CD4-positive, alpha-beta T cell treated with Interleukin-4 for 4 hours (primary cell): Measurements from ENCODE around the gene FSCN2.

ENCODE experiments used
- DNase-seq: peaks from one replicate; pipeline ENCODE4 v3.0.0-alpha.2; 2020

FSCN2 gene

DNA sequence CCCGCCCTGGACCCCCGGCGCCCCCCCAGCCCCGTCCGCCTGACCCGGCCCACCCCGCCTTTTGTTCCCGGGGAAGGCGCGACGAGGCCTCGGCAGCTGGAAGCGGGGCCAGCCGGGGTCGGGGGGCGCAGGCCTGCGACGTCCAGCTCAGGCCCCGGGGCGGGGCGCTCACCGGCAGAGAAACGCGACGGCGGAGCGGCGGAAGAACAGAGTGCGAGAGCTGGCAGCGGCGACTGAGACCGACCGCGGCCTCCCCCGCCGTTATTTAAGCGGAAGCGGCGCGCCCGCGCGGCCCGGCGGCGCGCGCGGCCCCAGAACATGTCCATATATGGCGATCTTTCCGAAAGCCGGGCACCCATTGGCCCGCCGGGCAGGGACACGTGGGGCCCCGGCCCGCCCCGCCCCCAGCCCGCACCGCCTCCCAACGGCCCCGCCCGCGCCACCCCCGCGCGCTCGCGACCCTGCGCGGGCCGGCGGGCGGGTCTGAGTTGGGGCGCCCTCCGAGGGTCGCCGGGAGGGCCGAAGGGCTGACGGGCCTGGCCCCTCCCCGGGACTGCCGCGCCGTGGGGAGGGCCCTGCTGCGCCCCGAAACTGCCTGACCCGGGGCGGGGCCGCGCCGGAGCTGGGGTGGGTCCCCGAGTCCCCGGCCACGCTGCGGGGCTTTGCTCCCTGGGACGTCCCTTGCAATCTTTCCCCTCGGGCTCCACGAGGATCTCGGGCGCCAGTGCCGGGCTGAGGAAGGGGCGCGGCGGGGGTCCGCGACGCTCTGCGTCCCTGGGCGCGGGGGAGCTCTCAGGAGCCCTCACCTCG is 15.4 kb upstream of the FSCN2 start, which contains the start of gene ACTG1:
TSS of gene ACTG1 (minus strand) at position 238 of the 810 bp plus-strand sequence. CDS start 445 bp downstream, outside the sequence.
- peak; percentile 94 for DNase-seq

DNA sequence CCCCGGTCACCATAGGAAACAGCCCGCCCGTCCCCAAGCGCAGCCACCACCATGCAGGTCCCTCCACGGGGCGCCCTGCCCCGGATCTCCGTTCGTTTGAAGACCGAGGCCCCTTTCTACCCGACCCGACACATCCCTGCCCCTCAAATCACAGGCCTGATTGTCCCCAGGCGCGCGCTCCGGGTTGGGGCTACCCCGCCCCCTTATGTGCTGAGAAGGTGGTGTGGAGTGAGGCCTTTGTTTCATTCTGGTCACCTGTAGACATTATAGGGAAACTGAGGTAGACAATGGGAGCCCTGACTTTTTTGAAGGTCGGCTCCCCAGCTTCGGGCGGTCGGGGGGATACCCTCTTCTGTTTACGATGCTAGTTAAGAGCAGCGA is 14.8 kb upstream of the FSCN2 start:
- DNase-seq, result peak; percentile 51

DNA sequence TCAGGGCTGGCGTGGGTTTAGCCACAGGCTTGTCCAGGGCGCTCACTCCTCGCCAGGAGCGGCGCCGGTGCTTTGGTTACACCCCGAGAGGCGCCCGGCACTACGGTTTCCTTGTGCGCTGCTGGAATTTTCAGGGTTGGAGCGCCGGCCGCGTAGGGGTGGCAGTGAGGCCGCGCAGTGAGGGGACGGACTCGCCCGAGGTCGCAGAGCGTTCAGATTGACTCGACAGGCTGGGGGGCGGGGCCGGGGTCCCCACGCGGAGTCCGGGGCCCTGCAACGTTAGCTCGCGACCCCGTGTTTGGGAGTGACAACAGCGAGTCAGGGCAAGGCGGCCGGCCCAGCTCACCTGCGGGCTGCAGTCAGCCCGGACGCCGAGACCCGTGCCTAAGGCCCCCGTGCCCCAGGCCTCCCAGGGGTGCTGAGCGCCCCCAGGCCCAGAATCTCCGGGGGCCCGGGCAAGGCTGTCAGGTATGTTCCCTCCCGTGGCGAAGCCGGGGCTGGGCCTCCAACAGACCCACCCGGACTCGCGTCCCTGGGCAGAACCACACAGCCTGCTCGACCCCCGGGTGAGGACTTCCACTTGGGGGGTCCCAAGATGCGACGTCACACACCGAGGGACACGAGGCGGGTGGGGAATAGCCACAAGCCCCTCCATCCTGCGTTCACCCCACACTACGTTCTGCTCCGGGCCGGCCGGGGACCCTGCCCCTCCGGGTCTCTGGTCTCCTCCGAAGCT is 14.3 kb upstream of the FSCN2 start:
- peak; percentile 22 for DNase-seq

DNA sequence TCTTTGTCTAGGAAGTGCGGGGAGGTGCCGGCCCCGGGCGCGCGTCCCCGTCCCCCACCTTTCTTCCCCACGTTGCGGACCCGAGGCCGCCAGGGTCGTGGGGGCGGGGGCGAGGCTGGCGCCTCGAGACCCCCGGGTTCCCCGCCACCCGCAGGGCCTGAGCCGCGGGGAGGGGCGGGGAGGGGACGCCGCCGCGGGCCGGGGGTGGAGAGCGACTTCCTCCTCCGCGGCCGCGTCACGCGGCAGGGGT is 13.8 kb upstream of the FSCN2 start:
- no peak for DNase-seq

DNA sequence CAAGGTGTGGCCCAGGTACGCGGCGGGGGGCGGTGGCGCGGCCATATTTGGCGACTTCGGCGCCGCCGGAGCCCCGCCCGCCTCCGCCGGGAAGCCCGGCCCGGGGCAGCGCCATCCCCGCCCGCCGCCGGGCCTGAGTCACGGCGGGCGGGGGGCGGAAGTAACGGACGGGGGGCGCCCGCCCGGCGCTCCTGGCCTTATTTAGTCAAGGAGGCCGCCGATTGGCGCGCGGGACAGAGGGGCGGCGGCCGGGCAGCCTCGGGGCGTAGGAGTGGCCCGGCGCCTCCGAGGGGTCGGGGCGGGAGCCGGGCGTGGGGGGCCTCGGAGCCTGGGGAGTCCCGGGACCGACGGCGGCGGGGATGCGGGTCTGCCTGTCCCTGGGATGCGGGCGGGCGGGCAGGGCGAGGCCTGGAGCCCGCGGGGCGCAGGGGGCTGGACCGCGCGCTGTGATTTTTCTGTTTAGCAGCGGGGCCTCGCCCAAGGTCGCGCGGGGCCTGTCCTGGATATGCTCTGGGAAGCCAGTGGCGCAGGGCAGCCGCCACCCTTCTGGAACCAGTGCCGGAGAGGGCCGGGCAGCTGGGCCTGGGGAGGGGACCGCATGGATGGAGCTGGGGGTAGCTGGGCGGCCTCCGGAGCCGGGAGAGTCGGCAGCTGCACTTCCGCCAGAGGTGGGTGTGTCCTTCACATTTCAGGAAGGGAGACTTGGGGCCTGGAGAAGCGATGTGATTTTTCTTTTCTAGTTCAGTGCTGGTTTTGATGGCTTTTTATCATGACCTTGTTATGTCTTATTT is 13.2 kb upstream of the FSCN2 start:
- DNase-seq, result peak; percentile 70

DNA sequence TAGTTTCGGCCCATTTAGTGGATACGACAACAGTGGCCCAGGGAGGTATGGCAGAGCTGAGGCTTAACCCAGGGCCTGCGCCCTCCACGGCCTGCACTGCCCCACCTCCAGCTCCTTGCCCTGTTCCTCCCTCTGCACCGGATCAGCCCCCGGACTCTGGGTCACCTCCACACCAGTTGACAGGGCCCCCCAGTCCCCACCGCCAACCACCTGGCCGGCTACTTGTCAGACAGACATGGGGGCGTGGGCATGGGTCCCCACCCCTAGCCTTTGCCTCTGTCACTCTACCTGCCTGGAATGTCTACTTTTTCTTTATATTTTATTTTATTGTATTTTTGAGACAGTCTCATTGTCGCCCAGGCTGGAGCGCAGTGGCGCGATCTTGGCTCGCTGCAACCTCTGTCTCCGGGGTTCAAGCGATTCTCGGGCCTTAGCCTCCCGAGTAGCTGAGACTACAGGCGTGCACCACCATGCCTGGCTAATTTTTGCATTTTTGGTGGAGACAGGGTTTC is 12.6 kb upstream of the FSCN2 start:
- DNase-seq, result no peak

DNA sequence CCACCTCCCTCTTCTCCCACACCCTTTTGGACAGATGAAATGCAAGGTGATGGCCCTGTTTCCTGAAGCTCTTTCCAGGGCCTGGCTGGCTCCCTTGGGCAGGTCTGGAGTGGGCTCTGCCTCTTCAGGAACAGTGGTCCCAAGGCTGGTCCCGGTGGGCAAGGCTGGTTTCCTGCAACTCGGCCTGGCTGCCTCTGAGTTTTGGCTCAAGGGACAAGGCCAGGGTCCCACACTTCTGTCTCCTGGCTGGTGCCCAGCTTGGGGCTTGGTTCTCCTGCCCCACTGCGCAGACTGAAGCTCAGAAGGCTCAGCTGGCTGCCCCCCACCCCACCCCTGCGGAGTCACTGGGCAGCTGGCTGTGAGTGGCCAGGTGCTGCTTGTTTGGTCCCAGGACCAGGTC is 11.7 kb upstream of the FSCN2 start:
- DNase-seq, result no peak

DNA sequence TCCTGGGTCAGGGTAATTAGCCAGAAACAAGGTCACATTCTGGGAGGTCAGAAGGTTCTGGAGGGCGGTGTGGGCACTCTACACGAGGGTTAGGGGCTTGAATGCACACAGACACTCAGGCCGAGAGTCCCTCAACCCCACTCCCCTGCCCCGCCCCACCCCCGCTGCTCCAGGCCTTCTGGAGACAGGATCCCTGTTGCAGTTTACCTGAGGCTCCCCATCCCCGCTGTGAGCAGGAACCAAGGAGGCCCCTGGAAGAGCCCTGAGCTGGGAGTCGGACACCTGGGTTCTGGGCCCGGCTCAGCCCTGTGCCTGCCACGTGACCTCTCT is 11.2 kb upstream of the FSCN2 start:
- no peak for DNase-seq

DNA sequence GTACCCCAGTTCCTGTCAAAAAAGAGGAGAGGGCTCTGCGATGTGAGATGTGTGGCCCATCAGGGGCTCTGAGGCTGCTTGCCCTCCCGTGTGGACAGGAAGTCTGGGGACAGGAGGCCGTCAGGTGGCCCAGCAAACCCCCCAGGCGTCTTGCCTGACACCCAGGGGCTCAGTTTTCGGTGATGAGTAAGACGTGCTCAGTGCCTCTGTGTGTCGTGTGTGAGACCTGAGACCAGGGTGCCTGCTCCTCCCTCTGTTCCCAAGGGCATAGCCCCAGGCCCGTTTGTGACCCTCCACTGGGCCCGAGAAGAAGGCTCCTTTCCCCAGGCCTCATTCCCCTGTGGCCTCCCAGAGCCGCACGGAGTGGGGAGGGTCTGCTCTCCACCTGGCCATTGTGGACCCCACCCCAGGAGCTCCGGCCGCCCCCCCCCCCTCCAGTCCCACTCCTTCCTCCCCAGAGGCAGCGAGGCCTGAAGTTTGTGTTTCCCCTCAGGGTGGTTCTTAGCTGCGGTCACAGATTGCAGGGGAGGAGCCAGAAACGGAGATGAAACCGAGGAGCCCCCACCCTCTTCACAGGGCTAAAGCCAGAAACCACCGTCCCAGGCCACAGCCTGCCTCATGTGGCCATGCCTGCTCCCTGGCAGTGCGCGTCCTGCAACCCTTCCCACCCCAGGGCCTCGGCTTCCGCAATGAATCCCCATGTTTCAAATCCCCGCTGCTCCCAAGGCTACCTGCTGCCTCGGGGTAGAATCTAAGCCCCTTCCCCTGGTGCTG is 10.7 kb upstream of the FSCN2 start:
- DNase-seq, result no peak

DNA sequence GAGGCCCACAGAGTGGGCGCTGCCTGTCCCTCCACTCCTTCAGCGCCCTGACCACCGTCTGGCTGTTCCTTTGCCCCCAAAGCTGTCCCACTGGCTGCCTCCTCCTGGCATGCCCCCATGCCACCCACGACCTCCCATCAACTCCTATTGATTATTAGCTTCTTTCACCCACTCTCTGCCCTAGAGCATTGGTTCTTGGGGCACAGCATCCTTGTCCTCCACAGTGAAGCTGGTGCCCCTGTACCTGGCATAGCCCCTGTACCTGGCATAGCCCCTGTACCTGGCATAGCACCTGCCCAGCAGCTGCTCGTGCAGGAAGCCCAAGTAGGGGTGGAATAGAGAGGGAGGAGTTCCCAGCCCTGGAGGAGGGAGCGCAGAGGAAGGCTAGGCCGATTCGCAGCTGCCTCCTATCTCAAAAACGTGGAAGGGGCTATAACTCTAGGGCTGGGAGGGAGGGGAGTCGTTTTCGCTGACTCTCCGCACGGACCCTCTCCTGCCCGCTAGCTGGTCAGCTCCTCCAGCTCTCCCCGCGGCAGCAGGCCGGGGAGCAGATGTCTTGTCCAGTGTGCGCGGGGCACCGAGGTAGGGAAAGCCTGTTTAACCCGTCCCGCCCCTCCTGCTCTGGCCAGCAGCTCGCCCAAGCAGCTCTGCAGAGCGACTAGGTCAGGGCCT is 9.9 kb upstream of the FSCN2 start:
- no peak for DNase-seq

DNA sequence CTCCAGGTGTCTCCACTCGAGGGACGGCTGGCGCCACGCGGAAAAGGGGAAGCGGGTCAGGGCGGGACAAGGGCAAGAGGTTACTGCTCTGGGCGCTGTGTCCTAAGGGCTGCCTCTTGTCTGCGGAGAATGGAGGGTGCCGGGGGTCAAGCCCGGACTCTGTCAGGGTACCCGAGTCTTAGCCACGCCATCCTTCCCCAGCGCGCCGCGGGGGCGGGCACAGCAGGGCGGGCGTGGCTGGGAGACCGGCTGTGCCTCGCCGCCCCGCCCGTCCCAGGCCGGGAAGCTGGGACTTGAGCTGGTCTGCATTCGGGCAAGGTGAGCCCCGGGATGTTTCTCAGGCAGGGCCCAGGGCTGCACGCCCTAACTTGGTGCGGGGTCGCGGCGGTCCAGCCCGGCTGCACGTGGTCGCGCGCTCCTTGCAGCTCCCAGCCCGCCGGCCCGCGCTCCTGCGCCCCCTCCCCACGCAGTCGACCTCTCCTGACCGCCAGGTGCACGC is 9.3 kb upstream of the FSCN2 start:
- DNase-seq, result no peak

DNA sequence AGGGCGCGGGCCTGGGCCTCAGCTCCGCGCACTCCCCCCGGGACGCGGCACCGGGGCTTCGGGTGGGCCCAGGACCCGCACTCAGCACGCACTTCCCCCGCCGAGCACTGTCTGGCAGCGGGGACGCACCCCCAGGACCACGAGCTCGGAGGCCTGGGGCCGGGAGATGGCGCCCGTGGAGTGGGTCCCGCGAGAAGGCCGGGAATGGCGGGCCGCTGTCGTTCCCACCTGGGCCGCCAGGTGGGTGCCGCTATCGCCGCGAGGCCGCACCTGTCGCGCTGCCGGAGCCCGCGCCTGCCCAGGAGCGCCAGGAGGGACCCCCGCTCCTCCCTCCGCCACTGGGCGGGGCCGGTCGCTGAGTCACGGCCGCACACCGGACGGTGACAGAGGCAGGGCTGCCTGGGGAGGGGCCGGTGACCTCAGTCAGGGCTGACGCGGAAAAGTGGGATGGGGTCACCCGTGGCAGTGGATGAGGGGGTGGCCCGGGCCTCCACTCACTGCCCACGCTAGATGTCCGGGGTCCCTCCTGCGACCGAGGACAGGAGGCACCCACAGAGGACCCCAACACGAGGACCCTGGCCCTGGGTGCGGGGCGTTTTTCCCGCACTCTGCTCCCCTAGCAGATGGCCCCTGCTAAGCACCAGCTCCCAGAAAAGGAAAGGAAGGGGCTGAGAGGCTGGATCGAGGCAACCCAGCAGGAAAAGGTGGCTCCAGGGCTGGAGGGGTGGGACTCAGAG is 8.7 kb upstream of the FSCN2 start:
- DNase-seq, result peak; percentile 76

DNA sequence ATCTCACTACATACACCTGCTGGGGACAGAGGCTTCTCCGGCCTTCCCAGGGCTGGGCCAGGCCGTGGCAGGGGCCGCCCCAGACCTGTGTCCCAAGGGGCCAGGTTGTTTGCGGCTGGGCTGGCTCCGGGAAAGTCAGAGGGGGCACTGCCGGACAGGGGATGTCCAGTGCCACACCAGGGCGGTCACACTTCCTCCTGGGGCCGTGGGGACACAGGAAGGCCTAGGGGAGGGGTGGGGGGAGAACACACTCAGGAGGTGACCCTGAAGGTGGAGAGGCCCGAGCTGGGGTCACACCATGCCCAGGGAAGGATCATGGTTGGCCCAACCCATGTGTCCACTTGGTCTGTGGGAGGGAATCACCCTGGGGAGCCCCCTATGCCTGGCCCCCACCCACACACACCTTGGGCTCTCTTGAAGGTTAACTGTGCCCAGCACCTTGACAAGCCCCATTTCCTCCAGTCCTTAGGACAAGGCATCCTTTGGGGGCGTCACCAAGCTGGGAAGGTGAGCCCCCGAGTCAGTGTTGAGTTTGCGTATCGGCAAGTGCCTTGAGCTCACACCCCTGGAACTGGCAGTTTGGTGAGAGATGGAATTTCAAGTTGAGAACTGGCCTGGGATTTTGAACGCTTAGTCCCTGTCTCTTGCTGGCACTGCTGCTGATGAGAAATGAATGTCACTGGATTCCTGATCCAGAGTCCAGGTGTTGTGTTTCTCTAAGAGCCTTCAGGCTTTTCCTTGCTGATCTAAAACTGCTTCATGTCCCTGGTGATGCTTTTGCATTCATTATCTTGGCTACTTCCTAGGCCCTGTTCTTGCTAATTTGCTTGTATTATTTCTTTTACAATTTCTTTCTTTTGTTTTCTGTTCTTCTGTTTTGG is 7.9 kb upstream of the FSCN2 start:
- DNase-seq, result no peak

DNA sequence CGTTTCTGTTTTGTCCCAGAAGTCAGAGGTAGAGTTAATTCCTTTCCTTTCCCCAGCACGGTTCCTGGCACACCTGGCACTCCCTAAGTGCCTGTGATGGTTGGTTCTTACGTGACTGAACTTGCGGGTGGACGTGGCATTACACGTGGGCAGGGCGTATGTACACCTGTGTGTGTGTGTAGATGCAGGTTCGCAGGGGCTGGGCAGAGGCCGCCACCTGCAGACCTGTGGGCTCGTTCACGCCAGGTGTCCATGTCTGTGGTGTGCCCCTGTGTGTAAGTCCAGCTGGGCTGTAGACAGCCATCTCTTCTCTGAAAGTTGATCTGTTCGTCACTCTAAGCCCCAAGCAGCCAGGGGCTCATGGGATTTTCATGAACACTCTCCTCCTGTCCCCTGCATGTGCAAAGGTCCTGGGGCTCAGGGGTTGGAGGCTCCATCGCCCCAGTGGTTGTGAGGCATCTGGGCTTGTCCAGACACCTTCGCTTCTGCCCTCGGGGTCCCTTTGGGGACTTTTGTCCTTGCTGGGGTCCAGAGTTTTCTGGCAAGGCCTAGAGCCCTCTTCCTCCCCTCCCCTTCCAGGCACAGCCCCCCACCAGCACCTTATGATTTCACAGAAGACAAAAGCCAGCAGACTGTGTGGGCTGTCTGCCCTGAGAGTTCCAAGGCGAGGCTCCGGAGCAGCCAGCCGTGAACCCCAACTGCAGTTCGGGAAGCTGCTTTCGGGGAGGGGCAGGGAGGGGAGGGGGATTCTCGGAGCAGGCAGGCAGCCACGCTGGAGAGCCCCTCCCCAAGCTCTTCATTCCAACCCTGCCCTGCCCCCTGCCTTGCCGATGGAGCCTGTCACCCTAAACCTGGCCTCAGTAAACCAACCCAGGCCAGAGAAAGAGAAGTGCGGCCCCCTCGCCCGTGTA is 5.4 kb upstream of the FSCN2 start:
- DNase-seq, result no peak

DNA sequence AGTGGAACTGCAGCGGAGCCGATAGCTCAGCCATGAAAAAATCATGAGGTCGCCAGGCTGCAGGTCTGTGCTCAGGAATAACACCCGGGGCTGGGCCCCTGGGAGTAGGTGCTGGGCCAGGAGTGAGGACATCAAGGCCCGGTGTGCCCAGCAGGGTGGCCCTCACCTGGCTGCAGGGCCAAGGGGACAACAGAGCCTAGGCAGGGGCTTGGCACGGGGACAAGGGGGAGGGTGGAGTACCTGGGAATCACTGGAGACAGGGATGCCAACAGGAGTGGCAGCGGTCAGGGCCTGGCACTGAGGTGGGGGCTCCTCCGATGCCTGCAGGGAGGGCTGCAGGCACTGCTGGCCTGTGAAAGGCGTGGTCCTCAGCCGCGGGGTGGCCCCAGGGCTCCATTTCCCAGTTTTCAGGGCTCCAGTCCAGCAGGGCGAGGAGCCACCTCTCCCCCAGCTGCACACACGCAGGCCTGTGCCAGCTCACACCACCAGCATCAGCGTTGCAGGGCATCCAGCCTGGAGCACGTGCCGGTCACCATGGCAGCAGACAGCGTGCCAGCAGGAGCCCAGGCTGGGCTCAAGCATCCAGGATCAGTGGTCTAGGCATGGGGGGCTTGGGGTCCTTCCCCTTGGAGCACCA is 4.7 kb upstream of the FSCN2 start:
- DNase-seq, result no peak

DNA sequence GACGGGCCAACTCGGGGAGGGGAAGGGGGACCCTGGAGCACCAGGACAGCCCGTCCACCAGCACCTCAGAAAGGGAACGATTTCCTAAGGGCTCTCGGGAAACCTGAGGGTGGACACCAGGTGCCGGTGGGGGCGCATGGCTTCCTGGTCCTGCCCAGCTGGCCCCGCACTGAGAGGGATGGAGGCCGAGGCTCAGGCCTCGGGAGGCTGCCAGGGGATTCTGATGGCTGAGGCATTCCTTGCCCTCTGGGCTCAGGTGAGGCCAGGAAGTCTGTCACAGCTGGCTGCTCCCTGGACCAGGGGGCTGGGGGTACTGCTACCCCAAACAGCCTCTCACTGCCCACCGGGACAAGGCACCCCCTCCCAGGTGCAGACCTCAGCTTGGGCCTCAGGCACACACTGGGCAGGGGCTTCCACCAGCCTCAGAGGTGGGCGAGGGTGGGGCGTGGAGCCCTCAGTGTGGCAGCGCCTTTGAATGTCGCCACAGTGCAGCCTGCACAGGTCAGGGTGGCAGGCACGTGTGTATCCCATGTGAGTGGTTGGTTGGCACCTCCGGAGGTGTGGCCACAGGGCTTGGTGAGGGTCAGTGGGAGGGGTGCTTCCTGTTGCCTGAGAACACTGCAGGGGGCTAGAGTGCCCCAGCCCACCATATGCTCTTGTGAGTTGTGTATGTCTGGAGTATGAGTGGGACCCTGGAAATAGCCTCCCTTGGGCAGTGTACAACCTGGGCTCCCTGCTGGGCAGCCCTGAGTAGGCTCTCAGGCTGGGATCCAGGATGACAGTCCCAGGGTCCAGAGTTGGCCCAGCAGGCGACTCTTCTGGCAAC is 3.9 kb upstream of the FSCN2 start:
- no peak for DNase-seq

DNA sequence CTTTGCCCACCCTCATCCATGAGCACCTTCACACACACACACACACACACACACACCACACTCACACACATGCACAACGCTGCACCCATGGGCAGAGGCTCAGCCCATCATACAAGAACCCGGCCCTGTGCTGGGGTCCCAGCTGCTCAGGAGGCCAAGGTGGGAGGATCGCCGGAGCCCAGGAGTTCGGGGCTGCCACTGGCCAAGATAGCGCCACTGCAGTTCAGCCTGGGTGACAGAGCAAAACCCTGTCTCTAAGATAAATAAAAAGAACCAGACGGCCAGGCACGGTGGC is 3.4 kb upstream of the FSCN2 start:
- no peak for DNase-seq
